Heart left ventricle (tissue), 13 donors: ENCODE results near the gene CENPP.

Source experiments
- CTCF ChIP-seq, 12 donors: fragments of 200-600 bp; sonication (generic) in 4 of 12; IDR thresholded peaks; one replicate each; pipeline versions ENCODE4 v1.5.0 to v1.8.0; 2018 to 2022; ENCODE audit warnings: antibody characterized with exemption in 12 of 12, mild to moderate bottlenecking in 5 of 12
- POLR2A ChIP-seq, 2 donors: fragments of 450-650 bp; IDR thresholded peaks; one replicate each; pipeline ENCODE4 v1.6.1; 2017; ENCODE audit warnings: antibody characterized with exemption in 2 of 2, mild to moderate bottlenecking in 2 of 2, moderate library complexity in 2 of 2
- donor health status: ischemic (EF 13 %, LVEDD 7.1; RV severe dilation, severe dysfunction).
- donor health status: DM: no; HTN: yes; CAD: no.
- donor health status: DM: no; HTN: no; CAD: no.
- donor health status: ischemic (EF 25% LVEDD 6.9; RV normal size, moderate dysfunction).
- donor health status: ischemic (EF 25% LVEDD 5.7; RV mildly dilated, moderate dysfunction).
- donor health status: ischemic (EF 35%, LVEDD 5.7; RV mildly dilated, moderate dysfunction).
- donor health status: nonischemic (EF 11% LVEDD 7.7; RV severe dilation, severe dysfunction).
- donor health status: DM: yes; HTN: yes; CAD: no.
- donor health status: PGD.
- donor health status: ischemic (EF 29% LVEDD 5.4; RV normal size, mild dysfunction).
- donor health status: nonischemic (EF 23%, LVEDD 6.1; RV moderate dilation, normal function).

GRCh38 chr9:92620845-92621244, 295.1 kb downstream of the CENPP start:
- no peak for TF ChIP-seq CTCF (IDR thresholded peaks at IDR 0.05)
- no peak for TF ChIP-seq POLR2A (IDR thresholded peaks at IDR 0.05)
